GM23338 (cell line): ENCODE results near the gene CDH15.

ENCODE experiments used
- CREB1 ChIP-seq: fragments of 250-450 bp; sonication (Bioruptor Pico); IDR thresholded peaks from 2 replicates; pipeline ENCODE4 v1.5.0; 2020; ENCODE audit warnings: low read depth, mild to moderate bottlenecking, moderate library complexity
- CTCF ChIP-seq, 2 experiments: fragments of 200-600 bp in 1 of 2; sonication (generic) in 1 of 2; conservative IDR thresholded peaks; 2 replicates each; pipeline versions ENCODE4 v1.5.1 to v1.6.1; 2016 to 2017; ENCODE audit warnings: antibody characterized with exemption in 2 of 2, low read depth in 2 of 2, mild to moderate bottlenecking in 2 of 2, moderate library complexity in 1 of 2
- POLR2AphosphoS5 ChIP-seq: IDR thresholded peaks from 2 replicates; pipeline ENCODE4 v1.6.1; 2016; ENCODE audit warnings: antibody characterized with exemption, low read depth
- TF ChIP-seq, protein P1 (sequence below): IDR thresholded peaks from one replicate; pipeline ENCODE4 v1.6.1; 2018; ENCODE audit warnings: antibody characterized with exemption; ENCODE audit not compliant: unreplicated experiment

- TF ChIP-seq CTCF (conservative IDR thresholded peaks at IDR 0.05; ENCODE audit: low read depth in 2 of 2) (no peak), POLR2AphosphoS5 (no peak), CREB1 (CRISPR knock-in tag) (no peak)
- TF ChIP-seq, protein P1, sequence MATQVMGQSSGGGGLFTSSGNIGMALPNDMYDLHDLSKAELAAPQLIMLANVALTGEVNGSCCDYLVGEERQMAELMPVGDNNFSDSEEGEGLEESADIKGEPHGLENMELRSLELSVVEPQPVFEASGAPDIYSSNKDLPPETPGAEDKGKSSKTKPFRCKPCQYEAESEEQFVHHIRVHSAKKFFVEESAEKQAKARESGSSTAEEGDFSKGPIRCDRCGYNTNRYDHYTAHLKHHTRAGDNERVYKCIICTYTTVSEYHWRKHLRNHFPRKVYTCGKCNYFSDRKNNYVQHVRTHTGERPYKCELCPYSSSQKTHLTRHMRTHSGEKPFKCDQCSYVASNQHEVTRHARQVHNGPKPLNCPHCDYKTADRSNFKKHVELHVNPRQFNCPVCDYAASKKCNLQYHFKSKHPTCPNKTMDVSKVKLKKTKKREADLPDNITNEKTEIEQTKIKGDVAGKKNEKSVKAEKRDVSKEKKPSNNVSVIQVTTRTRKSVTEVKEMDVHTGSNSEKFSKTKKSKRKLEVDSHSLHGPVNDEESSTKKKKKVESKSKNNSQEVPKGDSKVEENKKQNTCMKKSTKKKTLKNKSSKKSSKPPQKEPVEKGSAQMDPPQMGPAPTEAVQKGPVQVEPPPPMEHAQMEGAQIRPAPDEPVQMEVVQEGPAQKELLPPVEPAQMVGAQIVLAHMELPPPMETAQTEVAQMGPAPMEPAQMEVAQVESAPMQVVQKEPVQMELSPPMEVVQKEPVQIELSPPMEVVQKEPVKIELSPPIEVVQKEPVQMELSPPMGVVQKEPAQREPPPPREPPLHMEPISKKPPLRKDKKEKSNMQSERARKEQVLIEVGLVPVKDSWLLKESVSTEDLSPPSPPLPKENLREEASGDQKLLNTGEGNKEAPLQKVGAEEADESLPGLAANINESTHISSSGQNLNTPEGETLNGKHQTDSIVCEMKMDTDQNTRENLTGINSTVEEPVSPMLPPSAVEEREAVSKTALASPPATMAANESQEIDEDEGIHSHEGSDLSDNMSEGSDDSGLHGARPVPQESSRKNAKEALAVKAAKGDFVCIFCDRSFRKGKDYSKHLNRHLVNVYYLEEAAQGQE, result no peak
Observed at GRCh38 chr16:89133457-89134127, 38.0 kb upstream of the CDH15 start.
